Myocyte (in vitro differentiated cells): ENCODE results near the gene TXNDC5. TPM values are rescaled to one million over a fixed set of nuclear protein-coding genes. Genes with fewer than 3 reads are reported as not detected.
A peak's percentile ranks its signal among the peaks of the same experiment; 100 is the strongest.
"Not testable (repeated sequence)": the region's sequence is repeated elsewhere in the genome, so short reads cannot be mapped to it uniquely, and the experiment has no call there.

ENCODE experiments used
- DNase-seq: peaks from one replicate; pipeline ENCODE4 v3.0.0-alpha.2; 2012; ENCODE audit warnings: low read depth
- total RNA-seq: library from RNA; depleted of rRNA; stranded (reverse); fragments of >200 nt; gene quantifications from 2 replicates; pipeline ENCODE4 v1.2.3, GENCODE V29; 2014

TXNDC5 gene
- total RNA-seq, 1 donor from 2014 or later = 162 TPM

- peak; percentile 22 for DNase-seq
Measured at GRCh38 chr6:7914991-7915789, 4.6 kb upstream of the TXNDC5 start.

DNA sequence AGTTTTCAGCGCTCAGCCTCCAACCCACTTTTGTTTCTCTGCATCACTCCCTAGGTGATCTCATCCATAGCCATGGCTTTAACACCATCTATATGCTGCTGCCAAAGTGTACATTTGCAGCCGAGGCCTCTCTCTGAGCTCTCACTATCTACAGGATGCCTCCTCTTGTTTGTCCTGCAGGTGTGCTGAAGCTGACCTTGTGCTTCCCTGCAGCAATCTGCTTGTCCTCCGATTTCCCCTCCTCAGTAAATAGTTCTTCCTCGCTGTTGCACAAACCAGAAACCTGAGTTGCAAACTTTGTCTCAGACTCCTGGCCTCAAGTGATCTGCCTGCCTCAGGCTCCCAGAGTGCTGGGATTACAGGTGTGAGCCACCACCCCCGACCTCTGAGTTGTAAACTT lies 3.7 kb upstream of the TXNDC5 start:
- no peak for DNase-seq

- no peak for DNase-seq
Measured at GRCh38 chr6:7912736-7913517, 2.3 kb upstream of the TXNDC5 start.

DNA sequence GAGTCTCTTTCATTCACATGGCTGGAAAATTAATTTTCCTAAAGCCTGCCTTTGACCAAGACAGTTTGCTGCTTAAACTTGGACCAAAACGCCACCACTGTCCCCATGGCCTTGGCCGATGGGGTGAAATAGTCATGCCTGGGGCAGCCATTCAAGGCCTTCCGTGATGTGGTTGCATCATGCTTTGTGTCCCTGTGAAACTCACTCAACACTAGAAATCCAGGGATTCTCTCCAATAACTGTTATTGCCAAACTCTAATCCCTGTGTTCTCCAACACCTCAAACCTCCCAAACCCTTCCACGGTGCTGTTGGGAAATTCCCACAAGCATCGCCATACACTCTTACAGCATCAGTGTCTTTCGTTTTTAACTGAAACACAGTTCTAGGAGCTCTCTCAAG lies 1.4 kb upstream of the TXNDC5 start:
- no peak for DNase-seq

DNA sequence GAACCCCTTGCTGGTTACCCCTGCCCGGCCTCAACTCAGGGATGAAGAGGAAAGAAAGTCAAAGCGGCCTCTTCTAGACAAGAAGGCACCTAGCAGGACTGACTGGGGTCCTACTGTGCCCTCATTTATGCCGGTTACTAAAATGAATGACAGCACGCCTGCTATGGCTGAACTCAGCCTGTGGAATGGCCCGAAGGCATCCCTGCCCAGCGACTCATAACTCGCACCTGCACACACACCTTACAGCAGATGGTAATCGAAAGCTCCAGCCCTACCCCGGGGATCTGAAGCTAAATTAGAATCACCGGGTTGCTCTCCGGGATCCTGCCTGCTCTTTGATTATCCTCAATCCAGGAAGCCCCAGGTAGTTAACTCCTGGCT lies 747 bp upstream of the TXNDC5 start:
- DNase-seq = no peak

- DNase-seq = no peak
Measured at GRCh38 chr6:7910298-7910653, 312 bp downstream of the TXNDC5 start.

- DNase-seq = peak; percentile 52
Measured at GRCh38 chr6:7909323-7910276, 988 bp downstream of the TXNDC5 start.

- DNase-seq = no peak
Measured at GRCh38 chr6:7907159-7907558, 3.4 kb downstream of the TXNDC5 start.

- DNase-seq = no peak
Measured at GRCh38 chr6:7906741-7907140, 3.8 kb downstream of the TXNDC5 start.

DNA sequence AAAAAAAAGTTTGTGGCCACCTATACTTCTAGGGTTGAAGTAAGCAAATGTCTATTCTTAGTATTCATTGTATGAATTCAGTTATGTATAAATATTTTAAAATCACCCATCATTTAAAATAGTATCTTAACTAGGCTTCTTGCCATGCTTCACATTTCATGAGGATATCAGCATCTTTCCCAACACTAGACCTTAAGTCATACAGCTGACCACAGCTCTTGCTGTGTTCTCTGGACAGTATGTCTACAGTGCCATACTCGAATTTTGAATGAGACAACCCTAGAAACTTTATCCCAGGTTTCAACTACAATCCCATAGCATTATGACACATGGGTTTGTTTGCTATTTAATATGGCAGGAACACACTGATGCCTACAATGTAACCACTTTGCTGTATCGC lies 5.2 kb downstream of the TXNDC5 start:
- no peak for DNase-seq

- no peak for DNase-seq
Measured at GRCh38 chr6:7904654-7905319, 5.8 kb downstream of the TXNDC5 start.

DNA sequence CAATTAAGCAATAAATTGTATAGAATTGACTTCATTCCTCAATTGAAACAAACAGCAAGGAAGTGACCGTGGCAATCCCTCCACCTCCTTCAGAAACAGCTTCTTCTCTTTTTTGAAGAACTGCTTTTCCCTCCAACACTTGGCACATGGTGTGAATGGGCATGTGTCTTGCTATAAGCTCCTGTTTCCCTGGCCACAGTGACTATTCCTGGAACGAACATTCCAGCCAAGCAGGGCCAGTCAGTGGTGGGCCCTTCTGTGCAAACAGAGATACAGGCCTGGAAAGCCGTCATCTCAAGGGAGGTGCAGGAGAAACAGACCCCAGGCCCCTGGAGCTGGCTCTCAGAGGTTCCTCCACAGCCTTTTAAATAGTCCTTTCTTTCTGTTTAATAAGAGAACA lies 6.9 kb downstream of the TXNDC5 start:
- DNase-seq = peak; percentile 17

GRCh38 chr6:7902867-7903266 lies 7.7 kb downstream of the TXNDC5 start:
- no peak for DNase-seq

GRCh38 chr6:7902221-7902620 lies 8.4 kb downstream of the TXNDC5 start:
- no peak for DNase-seq

- no peak for DNase-seq
Measured at GRCh38 chr6:7901780-7902179, 8.8 kb downstream of the TXNDC5 start.

DNA sequence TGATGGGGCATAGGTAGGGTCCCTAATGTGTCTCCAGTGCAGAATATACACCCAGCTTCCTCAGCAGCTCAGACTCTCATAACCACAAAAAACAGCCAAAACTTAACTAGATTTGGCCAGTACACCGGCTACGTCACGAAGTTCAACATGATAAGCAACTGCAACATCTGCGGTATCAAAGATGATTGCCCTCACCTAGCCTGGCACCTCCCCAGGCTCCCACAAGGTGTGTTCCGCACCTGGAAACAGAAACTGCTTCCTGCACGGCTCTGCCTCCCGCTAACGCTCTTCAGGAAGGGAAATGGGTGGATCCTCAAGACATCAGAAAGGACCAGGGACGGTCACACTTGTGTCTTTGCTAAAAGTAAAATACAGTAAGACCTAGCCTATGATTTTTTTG lies 9.5 kb downstream of the TXNDC5 start:
- no peak for DNase-seq

GRCh38 chr6:7900621-7901020 lies 10.0 kb downstream of the TXNDC5 start:
- no peak for DNase-seq

DNA sequence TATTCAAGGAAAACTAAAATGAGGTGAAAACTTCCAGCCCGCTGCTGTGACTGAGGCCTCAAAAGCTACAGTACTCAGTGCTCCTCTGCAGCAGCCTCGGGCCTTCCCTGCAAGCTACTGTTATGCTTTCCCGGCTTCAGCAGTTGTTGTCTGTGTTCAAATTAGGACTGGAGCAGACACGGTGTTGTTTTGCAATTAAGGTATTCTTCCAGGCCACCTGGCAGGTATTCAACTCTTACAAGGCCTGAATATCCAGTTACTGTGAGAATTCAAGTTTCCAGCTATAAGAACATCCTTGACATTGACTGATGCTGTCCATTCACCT lies 10.7 kb downstream of the TXNDC5 start:
- DNase-seq = no peak

- no peak for DNase-seq
Measured at GRCh38 chr6:7899101-7899888, 11.3 kb downstream of the TXNDC5 start.

- DNase-seq = not testable (repeated sequence)
Measured at GRCh38 chr6:7898193-7898586, 12.4 kb downstream of the TXNDC5 start.
